Breast epithelium (tissue), 4 donors: ENCODE results near the gene CFAP300. TPM values are rescaled to one million over a fixed set of nuclear protein-coding genes. Genes with fewer than 3 reads are reported as not detected.

Experiments
- DNase-seq, 2 donors: peaks; one replicate each; pipeline ENCODE4 v3.0.0-alpha.2; 2019; ENCODE audit warnings: low spot score in 2 of 2
- H3K27ac ChIP-seq, 2 donors: fragments of 200-600 bp; sonication (generic) in 1 of 2; one replicate each; pipeline ENCODE4 v1.5.1; 2016 to 2019; ENCODE audit warnings: mild to moderate bottlenecking in 1 of 2
- H3K27me3 ChIP-seq, 2 donors: fragments of 200-600 bp; sonication (generic) in 1 of 2; one replicate each; pipeline versions ENCODE4 v1.5.1 to v1.6.0; 2017 to 2019; ENCODE audit warnings: control low read depth in 1 of 2, mild to moderate bottlenecking in 1 of 2
- H3K36me3 ChIP-seq: fragments of 200-600 bp; one replicate; pipeline ENCODE4 v1.5.1; 2019
- H3K4me1 ChIP-seq, 2 donors: fragments of 200-600 bp; sonication (generic); one replicate each; pipeline ENCODE4 v1.5.1; 2016 to 2019; ENCODE audit warnings: control low read depth in 1 of 2
- H3K4me3 ChIP-seq, 3 donors: fragments of 200-600 bp; sonication (generic); 1 replicate in 2 of 3; 2 replicates in 1 of 3; pipeline ENCODE4 v1.5.1; 2016 to 2019; ENCODE audit warnings: mild to moderate bottlenecking in 3 of 3, moderate library complexity in 2 of 3
- H3K9me3 ChIP-seq, 2 donors: fragments of 200-600 bp; sonication (generic) in 1 of 2; one replicate each; pipeline ENCODE4 v1.5.1; 2016 to 2019; ENCODE audit warnings: control low read depth in 1 of 2
- POLR2A ChIP-seq: fragments of 450-650 bp; IDR thresholded peaks from one replicate; pipeline ENCODE4 v1.6.1; 2016; ENCODE audit warnings: antibody characterized with exemption, mild to moderate bottlenecking, moderate library complexity
- POLR2AphosphoS5 ChIP-seq, 3 donors: sonication (generic); formaldehyde crosslinking; IDR thresholded peaks; one replicate each; pipeline ENCODE4 v1.6.1; 2017; ENCODE audit warnings: antibody characterized with exemption in 3 of 3
- intact Hi-C: fragments of 100-400 bp; cut with DNase I; formaldehyde crosslinking; loops from one replicate; pipeline ENCODE4 v1.15.1; 2023; ENCODE audit warnings: low total_unique reads
- total RNA-seq, 3 donors: library from RNA; depleted of rRNA; stranded (reverse); fragments of >200 nt; gene quantifications; one replicate each; pipeline ENCODE4 v1.1.0, GENCODE V29; 2016
- TF ChIP-seq, protein P1 (sequence below), 3 donors: fragments of 450-650 bp; IDR thresholded peaks; one replicate each; pipeline ENCODE4 v1.5.1; 2016 to 2017; ENCODE audit warnings: antibody characterized with exemption in 3 of 3, mild to moderate bottlenecking in 3 of 3, moderate library complexity in 3 of 3

CFAP300 gene
- total RNA-seq, 3 donors from 2014 or later, result 2.0 to 8.3 (median 4.4) TPM

DNA sequence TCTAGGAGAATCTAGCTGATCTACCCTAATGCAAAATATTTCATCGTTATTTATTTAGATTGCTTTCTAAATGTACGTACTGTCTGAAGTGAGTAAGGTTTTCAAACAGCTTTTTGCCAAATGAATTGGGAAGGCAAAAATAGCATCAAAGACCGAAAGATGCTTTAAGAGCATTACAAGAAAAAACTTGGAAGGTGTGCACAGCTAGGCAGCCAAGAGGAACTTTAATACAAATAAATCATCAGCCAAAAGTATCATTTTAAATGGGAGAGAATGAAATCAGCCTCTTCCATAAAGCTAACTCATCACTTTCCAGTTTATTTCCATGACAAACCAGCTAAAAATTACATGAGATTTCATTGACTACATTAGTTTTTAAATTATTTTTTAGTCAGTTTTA, 30.2 kb upstream of the CFAP300 start:
- H3K36me3 ChIP-seq, result no peaks in the 10 kb centered on the region
- no peak for DNase-seq
- no peaks in the 10 kb centered on the region for H3K9me3 ChIP-seq
- no peaks in the 10 kb centered on the region for H3K27me3 ChIP-seq
- H3K4me3 ChIP-seq, result no peak overlapping the region
- TF ChIP-seq POLR2A (no peak), POLR2AphosphoS5 (IDR thresholded peaks at IDR 0.05) (no peak)
- TF ChIP-seq, protein P1, sequence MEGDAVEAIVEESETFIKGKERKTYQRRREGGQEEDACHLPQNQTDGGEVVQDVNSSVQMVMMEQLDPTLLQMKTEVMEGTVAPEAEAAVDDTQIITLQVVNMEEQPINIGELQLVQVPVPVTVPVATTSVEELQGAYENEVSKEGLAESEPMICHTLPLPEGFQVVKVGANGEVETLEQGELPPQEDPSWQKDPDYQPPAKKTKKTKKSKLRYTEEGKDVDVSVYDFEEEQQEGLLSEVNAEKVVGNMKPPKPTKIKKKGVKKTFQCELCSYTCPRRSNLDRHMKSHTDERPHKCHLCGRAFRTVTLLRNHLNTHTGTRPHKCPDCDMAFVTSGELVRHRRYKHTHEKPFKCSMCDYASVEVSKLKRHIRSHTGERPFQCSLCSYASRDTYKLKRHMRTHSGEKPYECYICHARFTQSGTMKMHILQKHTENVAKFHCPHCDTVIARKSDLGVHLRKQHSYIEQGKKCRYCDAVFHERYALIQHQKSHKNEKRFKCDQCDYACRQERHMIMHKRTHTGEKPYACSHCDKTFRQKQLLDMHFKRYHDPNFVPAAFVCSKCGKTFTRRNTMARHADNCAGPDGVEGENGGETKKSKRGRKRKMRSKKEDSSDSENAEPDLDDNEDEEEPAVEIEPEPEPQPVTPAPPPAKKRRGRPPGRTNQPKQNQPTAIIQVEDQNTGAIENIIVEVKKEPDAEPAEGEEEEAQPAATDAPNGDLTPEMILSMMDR (IDR thresholded peaks at IDR 0.05), result no peak
- H3K27ac ChIP-seq, result no peak overlapping the region
- no peaks in the 10 kb centered on the region for H3K4me1 ChIP-seq
- intact Hi-C loops, result loop anchor here (10.0 kb wide), 1 partner anchor 152 kb away; no protein-coding TSS in a partner anchor

- no peak overlapping the region for H3K4me3 ChIP-seq
- H3K36me3 ChIP-seq, result no peaks in the 10 kb centered on the region
- no peak overlapping the region for H3K27ac ChIP-seq
- H3K27me3 ChIP-seq, result no peaks in the 10 kb centered on the region
- H3K4me1 ChIP-seq, result no peaks in the 10 kb centered on the region
- intact Hi-C loops, result no loop called here
- TF ChIP-seq POLR2A (no peak), POLR2AphosphoS5 (IDR thresholded peaks at IDR 0.05) (no peak)
- TF ChIP-seq, protein P1 (IDR thresholded peaks at IDR 0.05), result no peak
- DNase-seq, result no peak
- H3K9me3 ChIP-seq, result no peaks in the 10 kb centered on the region
These were observed 21.0 kb upstream of the CFAP300 start for GRCh38 chr11:102026217-102026616.

DNA sequence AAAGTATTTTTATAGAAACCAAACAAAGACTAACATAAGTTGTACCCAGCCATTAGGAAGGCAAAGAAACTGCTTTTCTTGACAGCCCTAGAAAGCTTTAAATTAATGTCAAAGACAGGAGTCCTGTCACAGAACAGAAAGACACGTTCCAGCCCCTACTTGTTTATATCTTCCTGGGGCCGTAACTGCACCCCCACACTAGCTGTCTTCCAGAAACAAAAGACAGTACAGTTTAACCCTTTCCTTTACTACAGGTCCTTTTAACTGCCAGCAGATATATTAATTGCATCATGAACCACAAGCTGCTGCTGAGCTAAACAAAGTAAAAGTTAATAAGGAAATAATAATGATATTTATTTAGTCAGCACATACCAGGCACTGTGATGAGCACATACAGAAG, 20.3 kb upstream of the CFAP300 start:
- H3K27ac ChIP-seq, result no peak overlapping the region
- intact Hi-C loops, result no loop called here
- no peaks in the 10 kb centered on the region for H3K36me3 ChIP-seq
- no peaks in the 10 kb centered on the region for H3K9me3 ChIP-seq
- TF ChIP-seq POLR2AphosphoS5 (IDR thresholded peaks at IDR 0.05), result no peak
- TF ChIP-seq POLR2A, result no peak
- TF ChIP-seq, protein P1 (IDR thresholded peaks at IDR 0.05), result no peak
- DNase-seq, result no peak
- H3K27me3 ChIP-seq, result no peaks in the 10 kb centered on the region
- H3K4me1 ChIP-seq, result no peaks in the 10 kb centered on the region
- H3K4me3 ChIP-seq, result no peak overlapping the region

DNA sequence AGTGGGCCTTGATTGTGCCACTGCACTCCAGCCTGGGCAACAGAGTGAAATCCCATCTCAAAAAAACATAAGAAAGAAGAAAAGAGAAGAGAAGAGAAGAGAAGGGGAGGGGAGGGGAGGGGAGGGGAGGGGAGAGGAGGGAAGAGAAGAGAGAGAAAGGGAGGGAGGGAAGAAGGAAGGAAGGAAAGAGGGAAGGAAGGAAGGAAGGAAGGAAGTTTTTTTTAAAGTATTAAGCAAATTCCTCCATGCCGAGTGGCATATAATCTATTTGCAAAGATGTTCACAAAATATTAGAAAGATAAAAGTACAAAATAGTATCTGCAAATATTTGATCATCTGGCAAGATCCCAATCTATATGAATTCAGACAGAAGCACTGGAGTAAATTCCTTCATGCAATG, 10.5 kb upstream of the CFAP300 start:
- Histone ChIP-seq H3K4me1 (no peaks in the 10 kb centered on the region), H3K9me3 (no peaks in the 10 kb centered on the region), H3K27ac (no peak overlapping the region), H3K36me3 (no peaks in the 10 kb centered on the region), H3K4me3 (no peak overlapping the region), H3K27me3 (no peaks in the 10 kb centered on the region)
- TF ChIP-seq POLR2A, result no peak
- TF ChIP-seq, protein P1 (IDR thresholded peaks at IDR 0.05), result no peak
- TF ChIP-seq POLR2AphosphoS5 (IDR thresholded peaks at IDR 0.05), result no peak
- DNase-seq, result no peak
- intact Hi-C loops, result no loop called here

GRCh38 chr11:102046841-102047240, 396 bp upstream of the CFAP300 start:
- Histone ChIP-seq H3K4me3 (peak overlapping the region; percentile 51 to 78 (median 67)), H3K4me1 (no peaks in the 10 kb centered on the region), H3K9me3 (no peaks in the 10 kb centered on the region), H3K27me3 (no peaks in the 10 kb centered on the region), H3K27ac (peak overlapping the region; percentile 75 to 87), H3K36me3 (no peaks in the 10 kb centered on the region)
- intact Hi-C loops, result no loop called here
- TF ChIP-seq POLR2A (no peak), POLR2AphosphoS5 (IDR thresholded peaks at IDR 0.05) (no peak)
- TF ChIP-seq, protein P1 (IDR thresholded peaks at IDR 0.05), result no peak
- DNase-seq, result no peak
